Posterior cingulate gyrus (tissue), 11 donors: ENCODE results near the gene GSE1.

Experiments used
- DNase-seq, 10 donors: peaks; one replicate each; pipeline versions ENCODE4 v3.0.0 to v3.0.0-alpha.2; 2020 to 2021; ENCODE audit warnings: mixed read lengths in 3 of 10
- intact Hi-C: fragments of 100-400 bp; cut with DNase I; formaldehyde crosslinking; loops from one replicate; pipeline ENCODE4 v1.15.1; 2023

The GSE1 gene

DNA sequence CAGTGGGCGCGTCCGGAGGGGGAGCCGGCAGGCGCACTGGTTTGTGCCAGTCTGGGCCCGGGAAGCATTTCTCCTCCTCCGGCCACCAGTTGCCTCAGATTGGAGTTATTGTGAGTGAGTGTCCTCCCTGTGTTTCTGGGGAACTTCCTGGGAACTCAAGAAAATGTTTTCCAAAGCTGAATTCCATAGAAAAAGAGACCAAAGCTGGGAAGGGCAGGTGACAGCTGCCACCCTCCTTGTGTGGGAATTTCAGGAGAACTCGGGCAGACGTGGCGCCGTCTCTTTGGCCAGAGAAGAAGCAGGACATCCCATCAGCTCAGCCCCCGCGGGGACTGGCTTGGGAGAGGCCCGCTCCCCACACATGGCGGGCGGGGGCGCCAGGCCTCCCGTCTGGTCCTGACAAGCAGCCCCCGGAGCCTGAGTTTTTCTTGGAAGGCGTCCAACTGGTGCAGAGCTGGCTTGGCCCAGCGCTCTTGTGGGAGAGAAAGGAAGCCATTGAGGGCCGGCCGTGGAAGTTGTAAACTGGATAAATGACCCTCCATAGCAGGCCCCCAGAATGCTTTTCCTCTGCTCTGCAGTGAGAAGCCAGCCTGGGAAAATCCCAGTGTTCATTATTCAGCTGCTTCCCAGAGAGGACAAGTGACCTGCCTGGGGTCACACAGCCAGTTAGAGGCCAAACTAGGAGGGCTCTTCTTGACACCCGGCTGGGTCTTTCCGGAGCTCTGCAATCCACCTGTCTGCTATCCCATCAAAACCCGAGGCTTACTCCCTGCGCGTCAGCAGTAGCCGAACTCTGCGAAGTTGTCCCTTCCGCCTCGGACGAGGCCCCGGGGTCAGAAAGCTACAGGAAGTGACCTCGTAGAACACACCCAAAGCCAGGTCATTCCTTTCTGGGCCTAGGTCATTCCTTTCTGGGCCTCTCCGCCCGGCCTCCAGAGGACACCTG is 39.2 kb upstream of the GSE1 start:
- DNase-seq = peak in 4 of 10 donors; percentile 40 to 90 (median 74)
- intact Hi-C loops = no loop called here

DNA sequence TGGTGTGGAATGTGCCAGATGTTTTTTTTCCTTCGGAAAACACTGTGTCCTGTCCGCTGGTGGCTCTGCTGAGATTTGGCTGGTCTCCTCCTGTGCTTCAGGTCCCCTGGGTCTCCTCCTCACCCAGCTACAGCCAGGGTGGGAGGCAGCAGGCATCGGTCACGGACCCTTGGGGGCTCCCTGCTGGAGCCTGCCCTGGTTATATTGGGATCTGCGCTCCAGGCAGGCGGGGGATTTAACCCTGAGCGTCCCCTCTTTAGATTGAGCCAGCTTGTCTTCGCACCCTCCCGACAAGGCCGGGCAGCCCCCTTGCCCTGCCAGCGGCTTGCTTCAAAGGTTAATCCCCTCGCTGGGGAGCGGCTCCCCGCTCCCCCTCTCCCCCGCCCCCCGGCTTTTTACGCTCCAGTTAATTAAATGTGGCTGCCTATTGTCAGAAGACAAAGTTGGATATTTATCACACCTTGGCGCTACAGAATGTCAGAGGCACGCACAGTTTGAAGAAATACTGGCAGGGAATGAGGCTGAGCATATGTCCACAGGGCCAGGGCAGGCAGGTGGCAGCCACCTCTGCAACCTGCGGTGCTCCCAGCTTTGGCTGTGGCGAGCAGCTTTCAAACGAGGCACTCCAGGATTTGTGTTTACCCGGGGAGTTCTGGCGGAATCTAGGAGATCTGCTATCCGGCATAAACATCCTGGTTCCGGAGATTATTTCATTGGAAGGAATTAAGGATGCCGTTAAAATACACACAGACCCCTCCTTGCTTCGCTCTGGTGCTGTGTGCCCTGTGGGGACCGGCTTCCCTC is 38.2 kb upstream of the GSE1 start:
- no peak for DNase-seq
- intact Hi-C loops = no loop called here

DNA sequence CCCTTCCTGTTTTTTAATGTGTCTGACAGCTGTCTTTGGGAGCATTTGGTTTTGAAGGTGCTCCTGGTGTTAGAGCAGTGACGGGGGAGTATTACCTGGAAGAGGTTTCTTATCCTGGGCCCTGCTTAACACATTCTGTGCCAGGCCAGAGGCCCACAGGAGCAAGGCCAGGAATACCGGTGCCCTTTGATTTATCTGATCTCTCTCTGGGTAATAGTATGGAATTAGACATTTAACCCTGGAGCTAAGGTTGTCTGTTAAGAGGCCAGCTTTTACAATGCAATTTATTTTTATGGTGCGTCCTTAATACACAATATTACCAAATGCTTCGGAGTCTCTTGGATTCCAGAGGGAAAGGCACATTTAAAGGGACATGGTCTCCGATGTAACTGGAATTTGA is 37.2 kb upstream of the GSE1 start:
- DNase-seq = no peak
- intact Hi-C loops = no loop called here

DNA sequence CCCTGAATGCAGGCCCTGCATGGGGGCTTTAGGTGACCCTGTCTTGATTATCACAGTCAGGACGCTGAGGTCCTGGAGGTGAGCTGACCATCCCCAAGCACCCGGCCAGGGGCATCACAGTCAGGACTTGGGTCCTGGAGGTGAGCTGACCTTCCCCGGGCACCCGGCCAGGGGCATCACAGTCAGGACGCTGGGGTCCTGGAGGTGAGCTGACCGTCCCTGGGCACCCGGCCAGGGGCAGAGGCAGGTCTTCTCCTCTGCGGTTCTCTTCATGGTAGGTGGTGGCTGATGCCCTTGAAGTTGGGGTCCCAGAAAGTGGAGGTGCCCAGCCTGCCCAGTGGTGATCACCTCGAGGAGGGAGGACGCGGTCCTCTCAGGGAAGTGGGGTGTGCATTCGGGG is 36.2 kb upstream of the GSE1 start:
- no peak for DNase-seq
- intact Hi-C loops = no loop called here

DNA sequence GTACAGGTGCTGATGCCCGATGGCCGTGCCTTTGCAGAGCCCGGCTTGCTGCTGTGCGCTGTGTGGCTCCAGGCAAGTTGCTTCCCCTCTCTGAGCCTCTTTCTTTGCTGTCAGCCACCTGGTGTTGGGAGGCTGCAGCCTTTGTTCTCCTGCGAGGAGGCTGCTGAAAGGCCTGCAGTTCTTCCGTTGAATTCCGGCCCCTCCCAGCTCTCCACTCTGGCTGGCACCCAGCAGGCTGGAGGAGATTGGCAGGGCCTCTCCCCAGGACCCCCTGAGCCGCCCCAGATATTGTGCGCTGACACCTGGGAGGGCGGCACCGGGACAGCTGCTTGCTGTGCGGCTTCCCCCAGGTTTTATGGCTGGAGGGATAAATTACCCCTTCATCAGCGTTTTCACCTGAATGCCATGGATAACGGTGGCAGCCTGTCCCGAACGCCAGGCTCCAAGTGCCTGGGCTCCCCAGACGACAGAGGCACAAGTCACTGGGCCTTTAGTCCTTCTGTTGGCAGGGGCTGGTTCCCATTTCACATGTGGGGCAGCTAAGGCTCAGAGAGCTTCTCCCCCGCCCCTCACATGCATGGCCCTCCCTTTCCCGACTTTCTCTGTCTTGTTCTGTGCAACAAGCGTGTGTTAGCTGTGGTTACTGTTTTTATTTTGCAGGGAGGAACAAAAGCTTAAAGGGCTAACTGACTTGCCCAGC is 35.1 kb upstream of the GSE1 start:
- intact Hi-C loops = no loop called here
- DNase-seq = no peak

DNA sequence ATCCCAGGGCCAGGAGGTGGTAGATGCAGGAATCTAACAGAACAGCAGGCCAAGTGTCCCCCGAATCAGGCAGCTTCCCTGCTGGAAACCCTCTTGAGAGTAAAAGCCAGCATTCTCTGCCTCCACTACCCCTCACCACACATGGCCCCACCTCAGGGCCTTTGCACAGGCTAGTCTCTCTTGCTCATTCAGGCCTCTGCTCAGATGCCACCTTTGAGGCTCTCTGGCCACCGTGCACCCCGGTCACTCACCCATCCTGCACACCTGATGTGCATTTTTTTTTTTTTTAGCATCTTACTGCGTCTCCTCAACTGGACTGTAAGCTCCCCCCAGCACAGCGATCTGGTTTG is 34.5 kb upstream of the GSE1 start:
- intact Hi-C loops = no loop called here
- no peak for DNase-seq

DNA sequence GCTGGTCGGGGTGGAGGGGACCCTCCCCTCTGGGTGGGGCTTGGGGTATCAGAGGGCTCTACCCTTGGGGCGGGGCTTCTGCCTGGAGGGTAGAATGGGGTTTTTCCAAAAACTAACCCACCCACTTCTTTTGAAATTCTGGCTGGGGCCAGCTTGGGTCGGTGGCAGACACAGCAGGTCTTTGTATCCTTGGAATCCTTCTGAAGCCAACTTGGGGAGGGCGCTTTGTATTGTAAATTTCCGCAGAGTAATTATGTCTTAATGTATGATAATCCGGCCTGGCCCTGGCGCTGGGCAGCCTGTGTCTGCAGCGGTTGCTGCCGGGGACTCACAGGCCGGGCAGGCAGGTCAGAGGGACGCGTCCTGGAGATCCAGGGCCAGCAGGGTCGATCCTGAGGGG is 33.9 kb upstream of the GSE1 start:
- intact Hi-C loops = no loop called here

DNA sequence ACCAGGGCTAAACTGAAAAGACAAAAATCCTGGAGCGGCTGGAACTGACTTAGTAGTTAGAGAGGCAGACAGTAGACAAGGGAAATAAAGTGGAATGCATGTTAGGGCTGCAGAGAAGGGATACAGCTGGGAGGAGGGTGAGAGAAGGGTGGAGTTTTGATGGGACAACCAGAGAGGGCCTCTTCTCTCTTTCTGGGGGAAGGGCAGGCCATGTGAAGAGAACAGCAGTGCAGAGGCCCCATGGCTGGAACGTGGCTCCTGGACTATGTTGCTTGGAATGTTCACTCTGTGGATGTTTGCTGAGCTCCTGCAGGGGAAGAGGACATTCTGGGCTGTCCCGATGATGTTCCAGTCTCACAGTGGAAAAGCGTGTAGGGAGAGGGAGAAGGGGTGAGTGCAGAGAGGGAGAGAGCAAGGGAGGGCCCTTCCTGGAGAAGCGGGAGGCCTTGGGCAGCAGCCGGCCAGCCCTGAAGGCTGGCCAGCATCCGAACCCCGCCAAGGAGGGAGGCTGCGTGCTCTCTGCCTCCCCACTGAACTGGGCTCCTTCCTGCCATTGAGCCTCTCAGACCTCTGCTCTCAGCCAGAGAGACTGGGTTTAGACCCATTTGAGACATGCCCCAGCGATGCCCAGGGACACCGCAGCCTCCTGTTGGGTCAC is 33.1 kb upstream of the GSE1 start:
- intact Hi-C loops = no loop called here
- DNase-seq = no peak

More for the DNA sequence above, 33.9 kb upstream of the GSE1 start:
- DNase-seq = no peak

DNA sequence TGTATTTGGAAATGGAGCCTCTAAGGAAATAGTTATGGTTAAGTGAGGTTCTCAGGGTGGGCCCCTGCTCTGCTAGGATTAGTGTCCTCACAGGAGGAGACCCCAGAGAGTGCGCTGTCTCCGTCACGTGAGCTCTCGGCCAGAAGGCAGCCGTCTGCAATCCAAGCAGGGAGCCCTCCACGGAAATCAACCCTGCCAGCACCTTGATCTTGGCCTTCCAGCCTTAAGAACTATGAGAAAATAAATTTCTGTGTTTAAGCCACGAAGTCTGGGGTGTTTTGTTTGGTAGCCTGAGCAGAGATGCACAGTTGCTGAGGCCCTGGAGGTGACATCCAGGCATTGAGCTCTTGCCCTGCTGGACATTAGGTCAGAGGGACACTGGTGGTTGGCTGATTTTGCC is 32.4 kb upstream of the GSE1 start:
- intact Hi-C loops = no loop called here
- no peak for DNase-seq

DNA sequence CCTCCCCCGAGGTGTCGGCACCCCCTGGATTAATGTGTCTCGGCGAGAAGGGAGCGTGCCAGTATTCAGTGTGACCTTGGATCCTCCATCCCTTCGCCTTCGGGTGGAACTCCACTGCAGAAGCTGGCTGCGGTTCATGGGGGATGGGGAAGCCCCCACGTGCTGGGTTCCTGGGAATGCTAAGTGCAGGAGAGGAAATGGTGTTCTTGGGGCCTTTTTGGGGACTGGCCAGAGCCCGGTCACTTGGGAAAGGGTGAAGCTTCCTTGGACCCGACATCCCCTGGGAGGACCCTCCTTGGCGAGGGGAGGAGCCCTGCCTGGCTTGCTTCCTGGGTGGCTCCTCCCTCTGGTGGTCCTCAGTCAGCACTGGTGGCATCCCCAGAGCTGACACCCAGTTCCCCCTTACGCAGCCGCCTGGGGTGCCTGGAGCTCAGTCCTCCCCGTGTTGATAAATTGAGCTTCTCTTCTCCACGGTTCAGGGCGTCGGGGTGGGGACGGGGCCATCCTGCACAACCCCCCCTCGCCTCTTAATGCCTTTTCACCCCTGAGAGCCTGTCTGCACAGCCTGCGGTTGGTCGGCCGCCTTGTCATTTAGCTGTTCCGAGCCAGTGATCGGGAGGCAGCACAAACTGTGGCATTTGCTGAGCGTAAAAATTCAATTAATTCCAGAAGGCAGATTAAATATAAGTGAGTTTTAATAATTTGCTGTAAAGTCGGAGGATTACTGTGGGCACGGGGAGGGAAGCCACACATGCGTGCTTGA is 30.7 kb upstream of the GSE1 start:
- DNase-seq = no peak
- intact Hi-C loops = no loop called here

DNA sequence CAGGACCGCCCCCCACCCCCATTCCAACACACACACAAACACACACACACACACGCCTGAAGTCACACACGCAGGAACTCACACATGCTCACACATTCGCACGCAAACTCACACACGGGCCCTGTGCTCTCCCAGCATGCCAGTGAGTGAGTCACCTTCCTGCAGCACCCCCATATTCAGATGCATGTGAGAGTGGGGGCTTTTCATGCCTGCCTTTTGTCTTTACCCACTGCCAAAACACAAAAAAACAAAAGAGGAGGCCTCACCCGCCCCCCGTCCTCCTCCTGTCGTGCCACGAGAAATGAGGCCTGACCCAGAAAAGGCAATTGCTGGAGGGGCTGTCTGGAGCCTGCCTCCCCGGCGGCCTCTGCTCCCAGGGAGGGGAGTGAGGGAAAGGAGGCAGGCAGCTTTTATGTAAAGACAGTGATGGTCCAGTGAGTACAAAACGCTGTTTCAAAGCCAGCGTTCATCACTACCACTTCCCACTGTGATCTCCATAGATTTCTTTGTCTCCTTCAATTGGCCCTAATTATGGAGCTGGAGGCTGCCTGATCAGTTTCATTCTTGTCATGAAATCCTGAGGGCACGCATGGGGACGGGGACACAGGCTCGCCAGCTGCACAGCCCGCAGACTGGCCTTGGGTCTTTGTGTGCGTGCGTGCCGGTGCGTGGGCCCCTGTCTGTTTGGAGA is 29.5 kb upstream of the GSE1 start:
- no peak for DNase-seq
- intact Hi-C loops = no loop called here

DNA sequence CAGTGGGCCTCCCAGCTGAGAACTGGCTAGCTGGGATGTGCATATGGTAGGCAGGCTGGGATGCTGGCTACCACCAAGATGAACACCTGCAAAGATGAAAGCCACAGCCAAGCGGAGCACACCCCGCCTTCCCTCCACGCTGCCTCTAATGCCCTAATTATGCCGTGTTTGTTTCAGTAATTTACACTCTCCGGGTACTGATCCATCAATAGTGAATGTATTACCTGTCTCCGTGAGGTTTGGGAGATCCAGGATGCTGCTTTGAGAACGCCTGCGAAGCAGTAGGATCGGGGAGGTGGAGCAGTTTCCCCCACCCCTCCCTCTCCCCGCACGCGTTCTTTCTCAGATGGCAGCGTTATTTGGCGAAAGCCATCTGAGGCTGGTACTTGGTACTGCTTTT is 28.9 kb upstream of the GSE1 start:
- intact Hi-C loops = no loop called here
- no peak for DNase-seq

DNA sequence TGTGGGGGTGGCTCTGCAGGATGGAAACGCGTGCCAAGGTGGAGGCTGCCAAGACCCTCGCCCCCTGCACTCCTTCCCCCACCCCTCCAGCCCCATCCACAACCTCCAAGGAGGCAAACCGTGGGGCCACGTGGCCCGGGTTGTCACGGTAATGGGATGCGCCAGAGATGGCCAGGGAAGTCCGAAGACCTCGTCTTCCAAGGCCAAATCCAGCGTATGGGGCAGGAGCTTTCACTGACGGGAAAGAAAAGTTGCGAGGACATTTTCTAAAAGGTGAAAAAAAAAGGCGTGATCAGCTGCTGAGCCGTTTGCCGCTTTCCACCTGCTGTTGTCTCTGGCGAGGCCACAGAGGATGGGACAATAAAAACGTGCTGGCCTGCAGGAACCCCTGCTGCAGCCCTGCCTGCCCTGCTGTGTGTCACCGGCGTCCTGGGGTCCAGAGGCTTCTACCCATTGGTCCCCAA is 28.3 kb upstream of the GSE1 start:
- intact Hi-C loops = no loop called here
- no peak for DNase-seq

DNA sequence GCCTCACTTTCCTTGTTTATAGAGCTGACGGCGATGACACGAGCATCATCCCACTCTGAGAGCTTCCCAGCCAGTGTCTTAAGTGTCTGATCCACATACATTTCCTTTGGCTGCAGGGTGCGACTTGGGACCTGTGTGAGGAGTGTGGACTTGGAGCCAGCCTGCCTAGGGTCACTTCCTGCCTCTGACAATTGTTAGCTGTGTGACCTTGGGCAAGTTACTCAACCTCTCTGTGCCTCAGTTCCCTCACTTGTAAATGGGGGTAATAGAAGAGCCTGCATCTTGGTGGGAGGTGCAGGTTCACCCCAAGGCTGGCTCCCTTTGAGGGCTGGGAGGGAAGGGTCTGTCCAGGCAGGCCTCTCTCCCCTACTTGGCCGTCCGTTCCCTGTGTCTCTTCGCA is 27.4 kb upstream of the GSE1 start:
- intact Hi-C loops = no loop called here
- DNase-seq = no peak

DNA sequence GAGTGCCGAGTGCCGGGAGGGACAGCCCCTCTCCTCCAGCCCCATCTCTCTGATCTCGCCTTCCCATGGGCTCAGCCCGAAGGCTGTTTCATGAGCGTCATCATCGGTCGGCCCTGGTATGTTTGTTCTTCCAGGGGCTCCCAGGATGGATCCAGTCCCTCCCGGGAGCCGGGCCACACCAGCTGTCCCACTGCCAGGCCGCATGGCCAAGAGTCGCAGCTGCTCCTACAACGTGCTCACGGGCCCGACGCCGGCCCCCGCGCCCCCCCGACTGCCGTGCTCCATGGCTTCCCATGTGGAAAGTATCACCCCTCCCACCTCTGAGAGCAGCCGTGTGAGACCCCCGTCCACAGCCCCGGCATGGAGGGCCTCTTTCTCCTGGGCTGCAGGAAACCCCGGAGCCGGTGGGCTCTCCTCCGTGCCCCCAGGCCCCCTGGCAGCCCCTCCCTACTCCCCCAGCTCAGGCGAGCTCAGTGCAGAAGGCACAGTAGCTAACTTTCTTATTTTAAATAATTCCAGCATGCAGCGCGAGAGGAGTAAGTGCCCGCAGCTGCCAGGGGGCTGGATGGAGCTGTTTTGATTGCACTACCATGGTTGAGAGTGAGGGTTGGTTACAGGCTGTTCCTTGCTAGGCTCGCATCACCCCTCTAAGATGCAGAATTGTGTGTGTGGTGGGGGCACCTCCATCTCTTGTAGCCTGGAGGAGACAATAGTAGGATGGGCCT is 26.6 kb upstream of the GSE1 start:
- intact Hi-C loops = no loop called here
- peak in 9 of 10 donors; percentile 37 to 95 (median 65) for DNase-seq

DNA sequence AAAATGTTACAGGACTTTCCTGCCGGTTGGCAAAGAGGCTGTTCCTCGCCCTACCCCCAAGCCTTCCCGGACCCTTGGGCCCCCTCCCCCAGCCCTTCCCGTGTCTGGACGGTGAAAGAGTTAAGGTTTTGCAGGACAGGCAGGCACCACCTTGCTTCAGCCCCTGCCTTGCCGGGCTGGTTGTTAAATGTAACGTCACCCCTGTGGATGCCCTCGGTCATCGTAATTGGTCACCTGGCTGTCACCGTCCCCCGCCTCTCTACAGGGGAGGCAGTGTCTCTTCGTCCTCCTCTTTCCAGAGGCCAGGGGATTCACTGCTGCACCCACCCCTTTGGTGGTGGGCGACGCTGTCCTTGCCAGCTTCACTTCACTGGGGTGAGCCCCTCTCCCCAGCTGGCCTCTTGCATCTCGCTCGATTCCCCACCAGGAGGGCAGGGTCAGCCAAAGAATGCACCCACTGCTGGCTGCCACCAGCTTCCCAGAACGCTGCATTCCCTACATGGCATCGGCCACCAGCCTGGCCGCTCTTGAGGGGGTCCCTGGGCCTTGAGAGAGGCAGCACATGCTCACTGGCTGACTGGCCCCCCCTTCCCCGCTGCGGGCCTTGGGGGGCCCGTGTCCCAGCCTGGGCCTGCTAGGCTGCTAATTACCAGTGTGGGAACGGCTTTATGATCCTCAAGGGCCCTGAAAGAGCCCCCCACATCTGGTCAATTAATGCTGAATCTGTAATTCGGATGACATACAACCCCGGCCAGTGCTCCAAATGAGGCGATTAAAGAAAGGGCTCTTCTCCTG is 25.2 kb upstream of the GSE1 start:
- intact Hi-C loops = no loop called here
- DNase-seq = no peak

DNA sequence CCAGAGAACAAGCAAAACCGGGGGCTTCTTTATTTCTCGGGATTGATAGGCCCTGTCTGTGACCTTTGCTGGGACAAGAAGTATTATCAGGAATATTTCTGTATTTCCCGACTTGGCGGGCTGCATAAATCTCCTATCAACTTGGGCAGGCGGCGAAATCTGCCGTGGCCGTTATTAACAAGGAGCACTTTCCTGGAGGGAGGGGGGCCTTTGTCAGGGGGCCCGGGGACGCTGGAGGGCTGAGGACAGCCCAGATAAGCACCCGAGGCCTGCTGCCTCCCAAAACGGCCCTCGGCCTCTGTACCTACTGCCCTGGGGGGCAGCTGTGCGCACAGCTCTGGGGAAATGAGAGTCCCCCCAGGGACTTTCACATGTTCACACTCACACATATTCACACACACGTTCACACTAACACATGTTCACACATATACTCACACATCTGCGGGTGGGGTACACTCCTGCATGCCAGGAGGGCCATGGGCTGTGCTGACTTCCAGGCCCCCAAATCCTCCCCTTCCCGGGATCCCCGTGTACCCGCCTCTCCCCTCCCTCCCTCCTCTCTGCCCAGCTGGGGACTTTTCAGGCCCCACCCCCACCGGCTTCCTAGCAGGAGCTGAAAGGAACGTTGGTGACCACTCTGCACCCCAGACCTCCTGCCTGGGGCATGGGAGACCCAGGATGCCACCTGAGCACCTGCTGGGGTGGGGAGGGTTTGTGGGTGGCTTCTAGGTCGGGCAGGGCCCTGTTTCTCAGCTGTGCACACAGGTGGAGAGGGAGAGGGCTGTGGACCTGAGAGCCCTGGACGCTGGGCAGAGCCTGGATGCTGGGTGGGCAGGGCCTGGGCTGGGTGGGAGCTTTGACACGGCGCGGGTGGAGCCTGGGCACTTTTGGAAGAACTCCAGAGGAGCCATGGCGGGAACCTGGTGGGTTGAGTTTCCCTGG is 24.3 kb upstream of the GSE1 start:
- intact Hi-C loops = no loop called here
- no peak for DNase-seq
